Stimulated activated CD8-positive, alpha-beta memory T cell treated with anti-CD3 and anti-CD28 coated beads, Interleukin-12 subunit alpha, Interleukin-12 subunit beta, amount 100 ng/mL, for 4 hours (primary cell): Measurements from ENCODE around the gene C1QA.

Source experiments
- DNase-seq: peaks from one replicate; pipeline ENCODE4 v3.0.0-alpha.2; 2020; ENCODE audit warnings: low read depth

C1QA gene

GRCh38 chr1:22636353-22636752, at the start of gene C1QA:
Gene C1QA, plus strand, starts transcription at chr1:22636628. Its CDS starts 989 bp downstream, at chr1:22637617.
- DNase-seq, result no peak

GRCh38 chr1:22587247-22587646, 49.2 kb upstream of the C1QA start:
- DNase-seq, result no peak

- DNase-seq, result no peak
Measured at GRCh38 chr1:22588899-22589422, 47.5 kb upstream of the C1QA start.

- DNase-seq, result no peak
Measured at GRCh38 chr1:22591576-22591975, 44.9 kb upstream of the C1QA start.

GRCh38 chr1:22592051-22592450, 44.4 kb upstream of the C1QA start:
- no peak for DNase-seq

- DNase-seq, result no peak
Measured at GRCh38 chr1:22592919-22593790, 43.3 kb upstream of the C1QA start.

GRCh38 chr1:22594396-22594795, 42.0 kb upstream of the C1QA start:
- no peak for DNase-seq

GRCh38 chr1:22595108-22595507, 41.3 kb upstream of the C1QA start:
- DNase-seq, result no peak

- DNase-seq, result no peak
Measured at GRCh38 chr1:22597301-22597965, 39.0 kb upstream of the C1QA start.

- DNase-seq, result no peak
Measured at GRCh38 chr1:22597996-22598395, 38.4 kb upstream of the C1QA start.

GRCh38 chr1:22598736-22599135, 37.7 kb upstream of the C1QA start:
- DNase-seq, result no peak

GRCh38 chr1:22600071-22600816, 36.2 kb upstream of the C1QA start:
- DNase-seq, result no peak

GRCh38 chr1:22600817-22601605, 35.4 kb upstream of the C1QA start:
- DNase-seq, result no peak

GRCh38 chr1:22601610-22602009, 34.8 kb upstream of the C1QA start:
- no peak for DNase-seq

GRCh38 chr1:22602060-22602740, 34.2 kb upstream of the C1QA start:
- DNase-seq, result no peak

GRCh38 chr1:22606161-22606560, 30.3 kb upstream of the C1QA start:
- DNase-seq, result no peak

GRCh38 chr1:22607154-22607553, 29.3 kb upstream of the C1QA start:
- no peak for DNase-seq

- DNase-seq, result no peak
Measured at GRCh38 chr1:22608361-22608760, 28.1 kb upstream of the C1QA start.

GRCh38 chr1:22609291-22609690, 27.1 kb upstream of the C1QA start:
- no peak for DNase-seq

- no peak for DNase-seq
Measured at GRCh38 chr1:22611530-22611947, 24.9 kb upstream of the C1QA start.
